K562 (cell line): ENCODE data around the gene SKOR1. TPM values are rescaled to one million over a fixed set of nuclear protein-coding genes. Genes with fewer than 3 reads are reported as not detected.

Experiments
- BCOR ChIP-seq: fragments of 450-650 bp; IDR thresholded peaks from 2 replicates; pipeline ENCODE4 v1.6.1; 2016
- CREBBP ChIP-seq: IDR thresholded peaks from one replicate; pipeline ENCODE4 v1.6.1; 2012; ENCODE audit warnings: low read depth, mild to moderate bottlenecking, control low read depth, inconsistent platforms, low read length
- ELF1 ChIP-seq: fragments of 200-800 bp; sonication (Bioruptor generic); IDR thresholded peaks from 2 replicates; pipeline ENCODE4 v1.6.1; 2016; ENCODE audit warnings: missing genetic modification characterization, missing compliant biosample characterization
- FOXJ3 ChIP-seq: sonication (generic); formaldehyde crosslinking; IDR thresholded peaks from 2 replicates; pipeline ENCODE4 v1.4.0; 2020; ENCODE audit warnings: mild to moderate bottlenecking, missing genetic modification reagents
- IRF1 ChIP-seq: sonication (generic); formaldehyde crosslinking; IDR thresholded peaks from 2 replicates; pipeline ENCODE4 v1.8.0; 2022; ENCODE audit warnings: missing genetic modification reagents, mild to moderate bottlenecking, borderline replicate concordance
- POLR3A ChIP-seq: IDR thresholded peaks from 2 replicates; pipeline ENCODE4 v1.6.1; 2011; ENCODE audit warnings: borderline replicate concordance, mild to moderate bottlenecking, moderate library complexity; ENCODE audit not compliant: insufficient read length, insufficient read depth; ENCODE audit errors: extremely low read depth
- PPARD ChIP-seq: fragments of 250-450 bp; sonication (Bioruptor Pico); IDR thresholded peaks from 2 replicates; pipeline ENCODE4 v1.8.0; 2022; ENCODE audit warnings: inconsistent platforms, mild to moderate bottlenecking, moderate library complexity
- RAD21 ChIP-seq, 2 experiments: fragments of 250-450 bp in 1 of 2; fragments of 450-650 bp in 1 of 2; sonication (Bioruptor Pico) in 1 of 2; formaldehyde crosslinking in 1 of 2; IDR thresholded peaks in 1 of 2; conservative IDR thresholded peaks in 1 of 2; 2 replicates each; pipeline versions ENCODE4 v1.4.0 to v1.8.0; 2020 to 2022; ENCODE audit warnings: mild to moderate bottlenecking in 2 of 2, moderate library complexity in 1 of 2
- RFX7 ChIP-seq: fragments of 250-450 bp; sonication (Bioruptor Pico); IDR thresholded peaks from 2 replicates; pipeline ENCODE4 v1.5.1; 2021; ENCODE audit warnings: mild to moderate bottlenecking
- SMARCA5 ChIP-seq: fragments of 450-650 bp; IDR thresholded peaks from 2 replicates; pipeline ENCODE4 v1.6.1; 2016
- STAT5B ChIP-seq: fragments of 250-450 bp; sonication (Bioruptor Pico); IDR thresholded peaks from 2 replicates; pipeline ENCODE4 v1.8.0; 2021; ENCODE audit warnings: mild to moderate bottlenecking, inconsistent platforms
- TBP ChIP-seq: optimal IDR thresholded peaks from 2 replicates; pipeline ENCODE3; 2011; ENCODE audit warnings: low read depth, low read length, improper control_type of control experiment
- TRIM25 ChIP-seq: fragments of 450-650 bp; IDR thresholded peaks from 2 replicates; pipeline ENCODE4 v1.7.0; 2016; ENCODE audit warnings: borderline replicate concordance
- ZBTB1 ChIP-seq: sonication (generic); formaldehyde crosslinking; IDR thresholded peaks from 2 replicates; pipeline ENCODE4 v1.8.1; 2023; ENCODE audit warnings: missing genetic modification reagents, low read depth, mild to moderate bottlenecking, borderline replicate concordance
- ZNF232 ChIP-seq: sonication (generic); formaldehyde crosslinking; IDR thresholded peaks from 2 replicates; pipeline ENCODE4 v1.8.0; 2022; ENCODE audit warnings: mild to moderate bottlenecking, missing genetic modification reagents
- ZNF311 ChIP-seq: fragments of 250-450 bp; sonication (Bioruptor Pico); IDR thresholded peaks from 2 replicates; pipeline ENCODE4 v1.4.0; 2020; ENCODE audit warnings: mild to moderate bottlenecking, moderate library complexity
- ZNF785 ChIP-seq: fragments of 250-450 bp; sonication (Bioruptor Pico); IDR thresholded peaks from 2 replicates; pipeline ENCODE4 v1.4.0; 2020; ENCODE audit warnings: mild to moderate bottlenecking
- polyA plus RNA-seq, 8 experiments: library from polyadenylated mRNA; depleted of rRNA in 4 of 8; stranded (reverse) in 5 of 8; unstranded in 3 of 8; fragments of >200 nt; fragmentation: Nextera tagmentation in 2 of 8; fragmentation: Illumina TruSeq in 1 of 8; extraction: Ambion mirVana in 2 of 8; extraction: Trizol in 1 of 8; gene quantifications; 2 replicates each; pipeline versions ENCODE4 v1.2.1 to v1.2.3, GENCODE V29; 2011 to 2014; ENCODE audit warnings: inconsistent platforms in 1 of 8, missing spikeins in 1 of 8
- total RNA-seq, 7 experiments: library from RNA; depleted of rRNA in 6 of 7; stranded (reverse); fragments of >200 nt in 6 of 7; fragmentation: Illumina TruSeq in 2 of 7; extraction: Trizol in 2 of 7; gene quantifications; 2 replicates each; pipeline versions ENCODE4 v1.2.1 to v1.2.3, GENCODE V29; 2011 to 2021; ENCODE audit warnings: low replicate concordance in 1 of 7
- TF ChIP-seq, protein P1 (sequence below): sonication (generic); formaldehyde crosslinking; IDR thresholded peaks from 2 replicates; pipeline ENCODE4 v1.8.1; 2023; ENCODE audit warnings: mild to moderate bottlenecking, missing genetic modification reagents
- TF ChIP-seq, protein P2 (sequence below): fragments of 250-450 bp; sonication (Bioruptor Pico); IDR thresholded peaks from 2 replicates; pipeline ENCODE4 v1.5.0; 2021; ENCODE audit warnings: mild to moderate bottlenecking, borderline replicate concordance
- TF ChIP-seq, protein P3 (sequence below): fragments of 250-450 bp; sonication (Bioruptor Pico); IDR thresholded peaks from 2 replicates; pipeline ENCODE4 v1.9.0; 2021; ENCODE audit warnings: mild to moderate bottlenecking

Gene SKOR1
- total and polyA plus RNA-seq, 9 of the 15 experiments (the other 6 are each of a cell fraction or from before 2014, with no cell fraction given) = 0.04 to 0.41 (median 0.09) TPM; not detected in 3

DNA sequence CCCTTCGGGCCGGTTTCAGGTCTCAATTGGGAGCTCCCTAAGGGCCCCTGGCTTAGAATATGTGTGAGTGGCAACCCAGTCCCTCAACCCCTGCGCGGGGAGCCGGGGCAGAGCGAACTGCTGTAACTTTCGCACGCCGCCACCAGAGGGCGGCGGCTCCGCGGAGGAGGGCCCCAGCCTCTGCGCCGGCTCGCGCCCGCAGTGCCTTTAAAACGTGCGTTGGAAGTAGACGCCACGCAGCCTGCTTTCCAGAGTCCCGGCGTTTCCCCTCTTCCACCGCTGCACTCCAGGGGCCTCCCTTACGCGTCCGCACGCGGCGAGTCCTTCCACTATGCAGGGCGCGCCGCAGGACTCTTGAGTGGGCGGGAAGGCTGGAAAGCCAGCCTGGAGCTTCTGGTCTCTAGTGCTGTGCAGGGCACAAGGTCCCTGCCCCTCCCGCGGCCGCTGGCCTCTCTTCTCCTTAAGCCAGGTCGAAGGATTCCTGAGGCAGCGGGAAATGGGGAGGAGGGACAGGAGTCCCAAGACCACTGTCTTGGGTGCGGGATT lies 38.2 kb downstream of the SKOR1 start (continued):
- TF ChIP-seq, protein P1, sequence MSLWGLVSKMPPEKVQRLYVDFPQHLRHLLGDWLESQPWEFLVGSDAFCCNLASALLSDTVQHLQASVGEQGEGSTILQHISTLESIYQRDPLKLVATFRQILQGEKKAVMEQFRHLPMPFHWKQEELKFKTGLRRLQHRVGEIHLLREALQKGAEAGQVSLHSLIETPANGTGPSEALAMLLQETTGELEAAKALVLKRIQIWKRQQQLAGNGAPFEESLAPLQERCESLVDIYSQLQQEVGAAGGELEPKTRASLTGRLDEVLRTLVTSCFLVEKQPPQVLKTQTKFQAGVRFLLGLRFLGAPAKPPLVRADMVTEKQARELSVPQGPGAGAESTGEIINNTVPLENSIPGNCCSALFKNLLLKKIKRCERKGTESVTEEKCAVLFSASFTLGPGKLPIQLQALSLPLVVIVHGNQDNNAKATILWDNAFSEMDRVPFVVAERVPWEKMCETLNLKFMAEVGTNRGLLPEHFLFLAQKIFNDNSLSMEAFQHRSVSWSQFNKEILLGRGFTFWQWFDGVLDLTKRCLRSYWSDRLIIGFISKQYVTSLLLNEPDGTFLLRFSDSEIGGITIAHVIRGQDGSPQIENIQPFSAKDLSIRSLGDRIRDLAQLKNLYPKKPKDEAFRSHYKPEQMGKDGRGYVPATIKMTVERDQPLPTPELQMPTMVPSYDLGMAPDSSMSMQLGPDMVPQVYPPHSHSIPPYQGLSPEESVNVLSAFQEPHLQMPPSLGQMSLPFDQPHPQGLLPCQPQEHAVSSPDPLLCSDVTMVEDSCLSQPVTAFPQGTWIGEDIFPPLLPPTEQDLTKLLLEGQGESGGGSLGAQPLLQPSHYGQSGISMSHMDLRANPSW (CRISPR knock-in tag) = no peak
- no peak for TF ChIP-seq SMARCA5
- TF ChIP-seq TRIM25 = no peak
- TF ChIP-seq ELF1 = no peak
- peak; percentile 71 for TF ChIP-seq TBP
- TF ChIP-seq ZNF785 = no peak
- TF ChIP-seq ZNF232 (CRISPR knock-in tag) = peak; percentile 48; the same call in 1 of the 2 replicates
- no peak for TF ChIP-seq IRF1
- TF ChIP-seq PPARD (CRISPR knock-in tag) = no peak
- no peak for TF ChIP-seq STAT5B (CRISPR knock-in tag)
- no peak for TF ChIP-seq ZNF311 (CRISPR knock-in tag)
- TF ChIP-seq CREBBP = no peak
- TF ChIP-seq RFX7 (CRISPR knock-in tag) = no peak
- TF ChIP-seq, protein P2, sequence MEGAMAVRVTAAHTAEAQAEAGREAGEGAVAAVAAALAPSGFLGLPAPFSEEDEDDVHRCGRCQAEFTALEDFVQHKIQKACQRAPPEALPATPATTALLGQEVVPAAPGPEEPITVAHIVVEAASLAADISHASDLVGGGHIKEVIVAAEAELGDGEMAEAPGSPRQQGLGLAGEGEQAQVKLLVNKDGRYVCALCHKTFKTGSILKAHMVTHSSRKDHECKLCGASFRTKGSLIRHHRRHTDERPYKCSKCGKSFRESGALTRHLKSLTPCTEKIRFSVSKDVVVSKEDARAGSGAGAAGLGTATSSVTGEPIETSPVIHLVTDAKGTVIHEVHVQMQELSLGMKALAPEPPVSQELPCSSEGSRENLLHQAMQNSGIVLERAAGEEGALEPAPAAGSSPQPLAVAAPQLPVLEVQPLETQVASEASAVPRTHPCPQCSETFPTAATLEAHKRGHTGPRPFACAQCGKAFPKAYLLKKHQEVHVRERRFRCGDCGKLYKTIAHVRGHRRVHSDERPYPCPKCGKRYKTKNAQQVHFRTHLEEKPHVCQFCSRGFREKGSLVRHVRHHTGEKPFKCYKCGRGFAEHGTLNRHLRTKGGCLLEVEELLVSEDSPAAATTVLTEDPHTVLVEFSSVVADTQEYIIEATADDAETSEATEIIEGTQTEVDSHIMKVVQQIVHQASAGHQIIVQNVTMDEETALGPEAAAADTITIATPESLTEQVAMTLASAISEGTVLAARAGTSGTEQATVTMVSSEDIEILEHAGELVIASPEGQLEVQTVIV (CRISPR knock-in tag) = no peak
- peak; percentile 66; the same call in 1 of the 2 replicates for TF ChIP-seq ZBTB1
- TF ChIP-seq RAD21 (CRISPR knock-in tag; conservative IDR thresholded peaks at IDR 0.05 in 1 of 2, IDR thresholded peaks at IDR 0.05 in 1 of 2) = peak; percentile 99
- peak; percentile 57 for TF ChIP-seq BCOR
- TF ChIP-seq, protein P3, sequence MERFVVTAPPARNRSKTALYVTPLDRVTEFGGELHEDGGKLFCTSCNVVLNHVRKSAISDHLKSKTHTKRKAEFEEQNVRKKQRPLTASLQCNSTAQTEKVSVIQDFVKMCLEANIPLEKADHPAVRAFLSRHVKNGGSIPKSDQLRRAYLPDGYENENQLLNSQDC (CRISPR knock-in tag) = no peak
- no peak for TF ChIP-seq POLR3A
- no peak for TF ChIP-seq FOXJ3 (CRISPR knock-in tag)
